HG02884 (cell line): ENCODE results near the gene IRF2BP2.
"Not testable (repeated sequence)": the region's sequence is repeated elsewhere in the genome, so short reads cannot be mapped to it uniquely, and the experiment has no call there.

Source experiments
- ATAC-seq: cut with Tn5 transposase; IDR thresholded peaks from one replicate; pipeline ENCODE4 v1.9.1; 2021; ENCODE audit warnings: mild to moderate bottlenecking, moderate library complexity; ENCODE audit not compliant: unreplicated experiment

Gene IRF2BP2

GRCh38 chr1:234602334-234603220, 7.4 kb downstream of the IRF2BP2 start:
- no peak for ATAC-seq

GRCh38 chr1:234601301-234602017, 8.5 kb downstream of the IRF2BP2 start:
- no peak for ATAC-seq

- ATAC-seq, result no peak
Observed at GRCh38 chr1:234600418-234601281, 9.3 kb downstream of the IRF2BP2 start.

- ATAC-seq, result peak; percentile 51
Observed at GRCh38 chr1:234599617-234600417, 10.2 kb downstream of the IRF2BP2 start.

GRCh38 chr1:234598974-234599616, 10.9 kb downstream of the IRF2BP2 start:
- ATAC-seq, result no peak

- ATAC-seq, result no peak
Observed at GRCh38 chr1:234597894-234598293, 12.1 kb downstream of the IRF2BP2 start.

GRCh38 chr1:234595899-234596298, 14.1 kb downstream of the IRF2BP2 start:
- ATAC-seq, result no peak

GRCh38 chr1:234594575-234594974, 15.4 kb downstream of the IRF2BP2 start:
- ATAC-seq, result not testable (repeated sequence)

- ATAC-seq, result no peak
Observed at GRCh38 chr1:234593771-234594504, 16.0 kb downstream of the IRF2BP2 start.

- ATAC-seq, result no peak
Observed at GRCh38 chr1:234593109-234593508, 16.9 kb downstream of the IRF2BP2 start.

GRCh38 chr1:234592240-234592639, 17.7 kb downstream of the IRF2BP2 start:
- ATAC-seq, result no peak

- no peak for ATAC-seq
Observed at GRCh38 chr1:234591131-234591530, 18.8 kb downstream of the IRF2BP2 start.

- no peak for ATAC-seq
Observed at GRCh38 chr1:234589854-234590620, 19.9 kb downstream of the IRF2BP2 start.

- ATAC-seq, result no peak
Observed at GRCh38 chr1:234589064-234589800, 20.7 kb downstream of the IRF2BP2 start.

GRCh38 chr1:234588386-234588785, 21.6 kb downstream of the IRF2BP2 start:
- ATAC-seq, result no peak

GRCh38 chr1:234586892-234587485, 23.0 kb downstream of the IRF2BP2 start:
- no peak for ATAC-seq

GRCh38 chr1:234586304-234586703, 23.7 kb downstream of the IRF2BP2 start:
- ATAC-seq, result no peak
